Endothelial cell of umbilical vein (primary cell): ENCODE results near the gene SCYGR1. TPM values are rescaled to one million over a fixed set of nuclear protein-coding genes. Genes with fewer than 3 reads are reported as not detected.

Experiments
- BruUV-seq: library from RNA; stranded (reverse); fragments of 400-500 nt; replicated peaks from 2 replicates; lab custom pipeline; 2021; lab: Mats Ljungman, UMichigan
- CTCF ChIA-PET: fragments of 300-600, 350-600 bp; sonication (Branson Sonifier 250); formaldehyde crosslinking; loops from one replicate; lab custom pipeline; 2021; ENCODE audit warnings: antibody characterized with exemption, inconsistent platforms; lab: Charles Lee
- POLR2A ChIA-PET: fragments of 300-600, 350-600 bp; sonication (Branson Sonifier 250); formaldehyde crosslinking; loops from one replicate; lab custom pipeline; 2021; ENCODE audit warnings: antibody characterized with exemption, inconsistent platforms; lab: Charles Lee
- DNase-seq: peaks from one replicate; pipeline ENCODE4 v3.0.0-alpha.2; 2011; ENCODE audit warnings: low read depth, low spot score
- FAIRE-seq: peaks from 2 replicates; lab custom pipeline; 2011; peaks lifted over from hg19 to GRCh38; lab: Jason Lieb, UNC
- H2AFZ ChIP-seq: 2 replicates; pipeline ENCODE4 v1.6.0; 2012; ENCODE audit warnings: low read depth, low read length, control low read depth, inconsistent platforms
- H3K27ac ChIP-seq: 2 replicates; pipeline ENCODE4 v1.5.1; 2011; ENCODE audit warnings: low read depth, mild to moderate bottlenecking, control low read depth, low read length, moderate library complexity; ENCODE audit not compliant: insufficient read depth
- H3K27me3 ChIP-seq, 2 experiments: 2 replicates each; pipeline versions ENCODE4 v1.6.0 to v1.6.1; 2011; ENCODE audit warnings: low read length in 2 of 2, mixed read lengths in 1 of 2; ENCODE audit not compliant: control insufficient read depth in 2 of 2, insufficient read depth in 2 of 2
- H3K36me3 ChIP-seq, 2 experiments: 2 replicates in 1 of 2; 3 replicates in 1 of 2; pipeline ENCODE4 v1.5.1; 2011; ENCODE audit warnings: low read length in 2 of 2, mild to moderate bottlenecking in 1 of 2, moderate library complexity in 1 of 2; ENCODE audit not compliant: control insufficient read depth in 2 of 2, insufficient read depth in 2 of 2; ENCODE audit errors: extremely low read depth in 1 of 2
- H3K4me1 ChIP-seq: 3 replicates; pipeline ENCODE4 v1.5.1; 2011; ENCODE audit warnings: mild to moderate bottlenecking, low read length; ENCODE audit not compliant: control insufficient read depth, insufficient read depth; ENCODE audit errors: extremely low read depth
- H3K4me2 ChIP-seq: 2 replicates; pipeline ENCODE4 v1.6.1; 2011; ENCODE audit warnings: low read length, control low read depth, mixed read lengths; ENCODE audit not compliant: insufficient read depth
- H3K4me3 ChIP-seq, 3 experiments: fragments of 200-600 bp in 1 of 3; sonication (generic), shearing (Covaris generic) in 1 of 3; replicated peaks in 1 of 3; 2 replicates each; pipeline ENCODE4 v1.5.1; 2011 to 2016; ENCODE audit warnings: control low read depth in 3 of 3, low read length in 3 of 3, mild to moderate bottlenecking in 2 of 3, inconsistent platforms in 1 of 3, low read depth in 1 of 3, moderate library complexity in 1 of 3; ENCODE audit not compliant: insufficient read depth in 1 of 3
- H3K79me2 ChIP-seq: 2 replicates; pipeline ENCODE4 v1.6.0; 2012; ENCODE audit warnings: low read length, inconsistent platforms; ENCODE audit not compliant: control insufficient read depth, insufficient read depth
- H3K9ac ChIP-seq: replicated peaks from 2 replicates; pipeline ENCODE3; 2011; ENCODE audit warnings: low read length, control low read depth; ENCODE audit not compliant: insufficient read depth; ENCODE audit errors: extremely low read depth
- H3K9me1 ChIP-seq: replicated peaks from 3 replicates; pipeline ENCODE4 v1.6.0; 2011; ENCODE audit warnings: mild to moderate bottlenecking, low read length; ENCODE audit not compliant: control insufficient read depth, insufficient read depth; ENCODE audit errors: extremely low read depth
- H3K9me3 ChIP-seq: replicated peaks from 2 replicates; pipeline ENCODE4 v1.5.1; 2012; ENCODE audit warnings: low read length, inconsistent platforms; ENCODE audit not compliant: control insufficient read depth, insufficient read depth
- H4K20me1 ChIP-seq: replicated peaks from 2 replicates; pipeline ENCODE3; 2011; ENCODE audit warnings: mild to moderate bottlenecking, low read length; ENCODE audit not compliant: control insufficient read depth, insufficient read depth; ENCODE audit errors: extremely low read depth
- EZH2 ChIP-seq: IDR thresholded peaks from 2 replicates; pipeline ENCODE4 v1.6.1; 2012; ENCODE audit warnings: borderline replicate concordance, low read depth, mild to moderate bottlenecking, moderate library complexity, low read length, inconsistent platforms; ENCODE audit not compliant: severe bottlenecking
- FOS ChIP-seq: IDR thresholded peaks from 2 replicates; pipeline ENCODE4 v1.6.1; 2011; ENCODE audit warnings: mild to moderate bottlenecking, low read length, moderate library complexity, borderline replicate concordance; ENCODE audit not compliant: insufficient read depth
- JUN ChIP-seq: IDR thresholded peaks from 2 replicates; pipeline ENCODE4 v1.6.1; 2011; ENCODE audit warnings: borderline replicate concordance, low read depth; ENCODE audit not compliant: insufficient read length, insufficient read depth
- POLR2A ChIP-seq: IDR thresholded peaks from 2 replicates; pipeline ENCODE4 v1.6.1; 2012; ENCODE audit warnings: low read depth, mild to moderate bottlenecking, control low read depth, low read length
- dilution Hi-C: fragments of 300-500 bp; cut with MboI; formaldehyde crosslinking; loops from one replicate; pipeline ENCODE4 v1.15.0; 2019; ENCODE audit warnings: low sequenced_read_pairs; ENCODE audit not compliant: extremely low pct_ligation_motif_present
- intact Hi-C: fragments of 100-400 bp; cut with micrococcal nuclease; formaldehyde crosslinking; loops from one replicate; pipeline ENCODE4 v1.10.0; 2022
- polyA plus RNA-seq, 4 experiments: library from polyadenylated mRNA; depleted of rRNA in 3 of 4; stranded (reverse) in 3 of 4; unstranded in 1 of 4; fragments of >200 nt; gene quantifications; 2 replicates each; pipeline versions ENCODE4 v1.2.1 to v1.2.3, GENCODE V29; 2011 to 2012; ENCODE audit warnings: missing spikeins in 1 of 4
- total RNA-seq: library from RNA; stranded (reverse); gene quantifications from 2 replicates; pipeline ENCODE4 v1.2.3, GENCODE V29; 2021
- TF ChIP-seq, protein P1 (sequence below), 2 donors: IDR thresholded peaks; 1 replicate in 1 of 2; 2 replicates in 1 of 2; pipeline ENCODE4 v1.5.1; 2011; ENCODE audit warnings: low read length in 2 of 2, mild to moderate bottlenecking in 2 of 2, moderate library complexity in 2 of 2, control low read depth in 1 of 2, inconsistent platforms in 1 of 2, low read depth in 1 of 2; ENCODE audit not compliant: insufficient read depth in 1 of 2; ENCODE audit errors: extremely low read depth in 1 of 2
- TF ChIP-seq, protein P2 (sequence below): IDR thresholded peaks from 2 replicates; pipeline ENCODE4 v1.6.1; 2011; ENCODE audit not compliant: insufficient read depth, insufficient read length

The SCYGR1 gene
- total and polyA plus RNA-seq, 2 donors (not counting 3 experiments of a cell fraction or from before 2014, with no cell fraction given), result not detected

DNA sequence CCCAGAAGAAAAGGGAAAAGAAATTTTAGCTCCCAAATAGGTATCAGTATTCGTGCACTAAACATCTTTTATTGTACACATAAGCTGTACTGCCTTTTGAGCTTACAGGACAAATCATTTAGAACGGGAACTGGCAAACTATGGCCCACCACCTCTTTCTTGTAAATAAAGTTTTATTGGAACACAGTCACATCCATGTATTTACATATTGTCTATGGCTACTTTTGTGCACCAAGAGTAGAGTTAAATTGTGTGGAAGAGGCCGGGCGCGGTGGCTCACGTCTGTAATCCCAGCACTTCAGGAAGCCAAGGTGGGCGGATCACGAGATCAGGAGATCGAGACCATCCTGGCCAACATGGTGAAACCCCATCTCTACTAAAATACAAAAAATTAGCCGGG lies 14.4 kb downstream of the SCYGR1 start:
- BruUV-seq, result no TSS peak
- TF ChIP-seq, protein P1, sequence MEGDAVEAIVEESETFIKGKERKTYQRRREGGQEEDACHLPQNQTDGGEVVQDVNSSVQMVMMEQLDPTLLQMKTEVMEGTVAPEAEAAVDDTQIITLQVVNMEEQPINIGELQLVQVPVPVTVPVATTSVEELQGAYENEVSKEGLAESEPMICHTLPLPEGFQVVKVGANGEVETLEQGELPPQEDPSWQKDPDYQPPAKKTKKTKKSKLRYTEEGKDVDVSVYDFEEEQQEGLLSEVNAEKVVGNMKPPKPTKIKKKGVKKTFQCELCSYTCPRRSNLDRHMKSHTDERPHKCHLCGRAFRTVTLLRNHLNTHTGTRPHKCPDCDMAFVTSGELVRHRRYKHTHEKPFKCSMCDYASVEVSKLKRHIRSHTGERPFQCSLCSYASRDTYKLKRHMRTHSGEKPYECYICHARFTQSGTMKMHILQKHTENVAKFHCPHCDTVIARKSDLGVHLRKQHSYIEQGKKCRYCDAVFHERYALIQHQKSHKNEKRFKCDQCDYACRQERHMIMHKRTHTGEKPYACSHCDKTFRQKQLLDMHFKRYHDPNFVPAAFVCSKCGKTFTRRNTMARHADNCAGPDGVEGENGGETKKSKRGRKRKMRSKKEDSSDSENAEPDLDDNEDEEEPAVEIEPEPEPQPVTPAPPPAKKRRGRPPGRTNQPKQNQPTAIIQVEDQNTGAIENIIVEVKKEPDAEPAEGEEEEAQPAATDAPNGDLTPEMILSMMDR (IDR thresholded peaks at IDR 0.05; ENCODE audit: extremely low read depth in 1 of 2, insufficient read depth in 1 of 2, low read depth in 1 of 2, low read length in 2 of 2), result no peak
- no peak for TF ChIP-seq JUN
- TF ChIP-seq EZH2, result no peak
- TF ChIP-seq FOS, result no peak
- TF ChIP-seq POLR2A, result no peak
- TF ChIP-seq, protein P2, sequence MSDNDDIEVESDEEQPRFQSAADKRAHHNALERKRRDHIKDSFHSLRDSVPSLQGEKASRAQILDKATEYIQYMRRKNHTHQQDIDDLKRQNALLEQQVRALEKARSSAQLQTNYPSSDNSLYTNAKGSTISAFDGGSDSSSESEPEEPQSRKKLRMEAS, result no peak
- dilution Hi-C loops, result no loop called here
- FAIRE-seq (no peak), DNase-seq (no peak)
- Histone ChIP-seq H3K4me1 (no peaks in the 10 kb centered on the region), H4K20me1 (no peaks in the 10 kb centered on the region), H3K27ac (no peak overlapping the region), H3K27me3 (no peaks in the 10 kb centered on the region), H3K9me3 (no peaks in the 10 kb centered on the region), H3K4me2 (no peak overlapping the region), H3K79me2 (no peaks in the 10 kb centered on the region), H3K9me1 (no peaks in the 10 kb centered on the region), H2AFZ (no peak overlapping the region), H3K9ac (no peak overlapping the region), H3K36me3 (no peaks in the 10 kb centered on the region), H3K4me3 (no peak overlapping the region)
- intact Hi-C loops, result no loop called here
- ChIA-PET POLR2A (no interaction called here), CTCF (no interaction called here)
